CD4-positive, alpha-beta T cell (primary cell): Measurements from ENCODE around the gene SAMHD1. TPM values are rescaled to one million over a fixed set of nuclear protein-coding genes. Genes with fewer than 3 reads are reported as not detected.

Experiments used
- ATAC-seq: fragments of 200-7000 bp; cut with Tn5 transposase; one replicate; pipeline ENCODE4 v1.10.0; 2022; ENCODE audit warnings: mild to moderate bottlenecking; ENCODE audit not compliant: poor library complexity
- CTCF ChIA-PET: fragments of 350-600 bp; sonication (Branson Sonifier 250); formaldehyde crosslinking; loops from one replicate; lab custom pipeline; 2021; ENCODE audit warnings: antibody characterized with exemption, inconsistent platforms; lab: Charles Lee
- POLR2A ChIA-PET: fragments of 350-600 bp; sonication (Branson Sonifier 250); formaldehyde crosslinking; loops from one replicate; lab custom pipeline; 2021; ENCODE audit warnings: antibody characterized with exemption, inconsistent platforms; lab: Charles Lee
- DNase-seq, 14 experiments: peaks; one replicate each; pipeline ENCODE4 v3.0.0-alpha.2; 2013 to 2020; ENCODE audit warnings: mixed read lengths in 2 of 14
- H3K27ac ChIP-seq, 2 donors: one replicate each; pipeline versions ENCODE4 v1.5.1 to v1.7.0; 2013; ENCODE audit warnings: low read length in 2 of 2, low read depth in 1 of 2, mild to moderate bottlenecking in 1 of 2
- H3K27me3 ChIP-seq, 2 experiments: 1 replicate in 1 of 2; 2 replicates in 1 of 2; pipeline versions ENCODE4 v1.6.1 to v1.7.0; 2013; ENCODE audit warnings: low read length in 2 of 2, control low read depth in 1 of 2, mild to moderate bottlenecking in 1 of 2, moderate library complexity in 1 of 2; ENCODE audit not compliant: insufficient read depth in 2 of 2, control insufficient read depth in 1 of 2
- H3K36me3 ChIP-seq: one replicate; pipeline ENCODE4 v1.6.1; 2013; ENCODE audit warnings: low read length, control low read depth; ENCODE audit not compliant: insufficient read depth
- H3K4me1 ChIP-seq: one replicate; pipeline ENCODE4 v1.6.1; 2013; ENCODE audit warnings: low read length, control low read depth; ENCODE audit not compliant: insufficient read depth
- H3K4me3 ChIP-seq: one replicate; pipeline ENCODE4 v1.5.1; 2013; ENCODE audit warnings: mild to moderate bottlenecking, low read length, moderate library complexity
- H3K9me3 ChIP-seq, 2 experiments: 1 replicate in 1 of 2; 2 replicates in 1 of 2; pipeline versions ENCODE4 v1.6.1 to v1.7.0; 2013; ENCODE audit warnings: low read length in 2 of 2, mild to moderate bottlenecking in 2 of 2, control low read depth in 1 of 2, moderate library complexity in 1 of 2; ENCODE audit not compliant: control insufficient read depth in 1 of 2, insufficient read depth in 1 of 2
- H3K27ac Mint-ChIP-seq: one replicate; pipeline ENCODE4 v1.8.0; 2020; ENCODE audit warnings: mixed read lengths
- H3K27me3 Mint-ChIP-seq: one replicate; pipeline ENCODE4 v1.8.0; 2021; ENCODE audit warnings: mixed read lengths
- H3K36me3 Mint-ChIP-seq: one replicate; pipeline ENCODE4 v1.8.0; 2021; ENCODE audit warnings: low read depth, mixed read lengths
- H3K4me1 Mint-ChIP-seq: one replicate; pipeline ENCODE4 v1.8.0; 2021; ENCODE audit warnings: low read depth, mixed read lengths
- H3K4me3 Mint-ChIP-seq: one replicate; pipeline ENCODE4 v1.8.0; 2020; ENCODE audit warnings: mild to moderate bottlenecking, mixed read lengths
- H3K9me3 Mint-ChIP-seq: one replicate; pipeline ENCODE4 v1.8.0; 2020; ENCODE audit warnings: mixed read lengths
- CTCF ChIP-seq: fragments of 200-600 bp; IDR thresholded peaks from one replicate; pipeline ENCODE4 v1.8.0; 2022; ENCODE audit warnings: antibody characterized with exemption, mild to moderate bottlenecking
- intact Hi-C, 2 experiments: fragments of 100-400 bp; cut with DNase I in 1 of 2; cut with micrococcal nuclease in 1 of 2; formaldehyde crosslinking; loops; one replicate each; pipeline versions ENCODE4 v1.15.1 to v1.9.0; 2023 to 2025; cut with DNase I, micrococcal nuclease
- total RNA-seq, 174 experiments: library from RNA in 2 of 174; stranded (reverse) in 2 of 174; gene quantifications; one replicate each; pipeline ENCODE4 v1.2.3 and lab custom pipeline; 2021 to 2026

Gene SAMHD1
- total RNA-seq, 2 experiments from 2014 or later = 232 to 239 TPM

DNA sequence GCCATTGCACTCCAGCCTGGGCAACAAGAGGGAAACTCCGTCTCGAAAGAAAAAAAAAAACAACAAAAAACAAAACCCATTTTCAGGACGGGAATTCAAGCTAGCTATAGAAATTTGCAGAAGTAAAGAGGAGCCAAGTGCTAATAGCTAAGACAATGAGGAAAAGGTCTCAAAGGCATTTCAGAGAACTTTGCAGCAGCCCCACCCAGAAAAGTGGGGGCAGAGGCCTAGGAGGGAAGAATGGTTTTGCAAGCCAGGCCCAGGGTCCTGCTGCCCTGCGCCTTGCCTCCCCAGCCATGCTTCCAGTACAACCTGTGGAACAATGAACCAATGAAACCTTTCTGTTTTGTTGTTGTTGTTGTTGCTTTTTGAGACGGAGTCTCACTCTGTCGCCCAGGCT, 38.3 kb upstream of the SAMHD1 start:
- POLR2A ChIA-PET = no interaction called here
- Histone ChIP-seq H3K36me3 (peaks cover 4% of the 10 kb centered on the region), H3K4me3 (no peak overlapping the region), H3K27me3 (no peaks in the 10 kb centered on the region), H3K9me3 (no peaks in the 10 kb centered on the region), H3K27ac (no peak overlapping the region), H3K4me1 (peaks cover 29% of the 10 kb centered on the region)
- H3K9me3 Mint-ChIP-seq = peaks cover 7% of the 10 kb centered on the region
- DNase-seq (no peak), ATAC-seq (no peak)
- peaks cover 27% of the 10 kb centered on the region for H3K36me3 Mint-ChIP-seq
- no peak for TF ChIP-seq CTCF
- H3K27me3 Mint-ChIP-seq = no peaks in the 10 kb centered on the region
- intact Hi-C loops = loop anchor here in 1 of 2 experiments (5.0 kb wide), 1 partner anchor 37 kb away; the partner anchor contains the start of gene SAMHD1
- H3K4me3 Mint-ChIP-seq = no peak overlapping the region
- peak overlapping the region; percentile 69 for H3K27ac Mint-ChIP-seq
- CTCF ChIA-PET = no interaction called here
- H3K4me1 Mint-ChIP-seq = peaks cover 51% of the 10 kb centered on the region

- ChIA-PET CTCF (interaction anchor here (0.6 kb wide), 2 partner anchors 39 to 51 kb away, joined by 4 read pairs; no protein-coding TSS in a partner anchor), POLR2A (interaction anchor here (0.7 to 1.6 kb wide), 5 partner anchors 14 to 107 kb away, joined by 3 to 10 read pairs (median 4); partner anchors contain the start of gene RBL1)
- Mint-ChIP-seq H3K36me3 (peaks cover 18% of the 10 kb centered on the region), H3K9me3 (peaks cover 7% of the 10 kb centered on the region), H3K4me1 (peaks cover 54% of the 10 kb centered on the region), H3K27ac (peak overlapping the region; percentile 88), H3K27me3 (no peaks in the 10 kb centered on the region), H3K4me3 (peak overlapping the region; percentile 26)
- peaks cover 32% of the 10 kb centered on the region for H3K4me1 ChIP-seq
- H3K36me3 ChIP-seq = no peaks in the 10 kb centered on the region
- DNase-seq (peak in 11 of 14 experiments; percentile 9 to 64 (median 26)), ATAC-seq (peak; percentile 93)
- H3K9me3 ChIP-seq = no peaks in the 10 kb centered on the region
- peak overlapping the region; percentile 23 to 54 for H3K27ac ChIP-seq
- intact Hi-C loops = loop anchor here in 1 of 2 experiments (5.0 kb wide), 1 partner anchor 36 kb away; the partner anchor contains the start of gene SAMHD1
- no peak for TF ChIP-seq CTCF
- no peaks in the 10 kb centered on the region for H3K27me3 ChIP-seq
- no peak overlapping the region for H3K4me3 ChIP-seq
Measured at GRCh38 chr20:36988494-36988966, 37.0 kb upstream of the SAMHD1 start.

- no peaks in the 10 kb centered on the region for H3K9me3 ChIP-seq
- CTCF ChIA-PET = no interaction called here
- Mint-ChIP-seq H3K4me1 (peaks cover 28% of the 10 kb centered on the region), H3K9me3 (peaks cover 2% of the 10 kb centered on the region), H3K27me3 (no peaks in the 10 kb centered on the region), H3K4me3 (no peak overlapping the region), H3K36me3 (peaks cover 6% of the 10 kb centered on the region), H3K27ac (no peak overlapping the region)
- TF ChIP-seq CTCF = no peak
- no peak overlapping the region for H3K4me3 ChIP-seq
- no peaks in the 10 kb centered on the region for H3K27me3 ChIP-seq
- H3K27ac ChIP-seq = no peak overlapping the region
- POLR2A ChIA-PET = interaction anchor here (1.5 kb wide), 1 partner anchor 10 kb away, joined by 7 read pairs; no protein-coding TSS in a partner anchor
- no peak for DNase-seq
- intact Hi-C loops = no loop called here
- H3K4me1 ChIP-seq = peaks cover 26% of the 10 kb centered on the region
- no peaks in the 10 kb centered on the region for H3K36me3 ChIP-seq
- no peak for ATAC-seq
Measured at GRCh38 chr20:36984257-36984638, 32.7 kb upstream of the SAMHD1 start.
